ENCODE data around the gene MBOAT1. TPM values are rescaled to one million over a fixed set of nuclear protein-coding genes. Genes with fewer than 3 reads are reported as not detected.

Gene MBOAT1
- total and polyA plus RNA-seq, 3 experiments from 2014 or later = 3.2 to 12.5 (median 11.6) TPM

DNA sequence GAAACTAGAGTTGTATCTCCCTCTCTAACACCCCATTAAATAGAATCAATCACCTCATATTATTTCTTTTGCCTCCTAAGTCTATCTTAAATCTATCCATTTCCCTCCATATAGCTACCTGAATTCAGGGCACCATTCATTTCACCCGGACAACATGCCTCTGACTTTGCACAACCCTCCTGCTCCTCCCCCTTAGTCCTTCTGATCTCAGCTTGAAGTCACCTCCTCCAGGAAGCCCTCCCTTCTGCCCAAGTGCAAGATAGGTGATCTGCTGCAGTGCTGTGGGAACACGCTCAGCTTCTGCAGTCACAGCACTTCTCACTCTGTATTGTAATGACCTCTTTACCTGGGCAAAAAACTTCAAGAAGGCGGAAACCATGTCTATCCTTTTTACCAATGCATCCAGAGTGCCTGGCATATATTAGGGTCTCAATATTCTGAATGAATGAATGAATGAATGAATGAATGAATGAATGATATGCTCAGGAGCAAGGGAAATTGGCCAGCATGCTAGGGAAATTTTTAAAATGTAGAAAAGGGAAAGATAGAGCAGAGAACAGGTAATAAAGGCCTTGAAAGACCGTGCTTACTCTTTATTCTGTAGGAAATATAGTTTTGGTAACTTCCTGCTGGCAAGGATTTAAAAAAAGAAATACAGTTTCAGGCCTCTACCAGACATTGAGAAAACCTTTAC lies 41.7 kb downstream of the MBOAT1 start:
- no peaks in the 10 kb centered on the region for H3K9me3 ChIP-seq (ENCODE audit: low read length)
- H3K4me3 Mint-ChIP-seq = peak overlapping the region in 1 of 7 donors; percentile 0
- peaks cover 0 to 3% (median 0%) of the 10 kb centered on the region in 5 donors for H3K9me3 Mint-ChIP-seq
- H3K4me1 Mint-ChIP-seq = peaks cover 27 to 48% (median 43%) of the 10 kb centered on the region in 3 donors
- H3K27me3 Mint-ChIP-seq = no peaks in the 10 kb centered on the region
- DNase-seq = no peak
- POLR2A ChIA-PET = no interaction called here
- no peaks in the 10 kb centered on the region for H3K36me3 ChIP-seq (ENCODE audit: insufficient read depth, low read length)
- peaks cover 12 to 16% (median 12%) of the 10 kb centered on the region in 3 donors for H3K36me3 Mint-ChIP-seq
- peaks cover 12% of the 10 kb centered on the region for H3K4me1 ChIP-seq (ENCODE audit: insufficient read depth, low read length)
- CTCF ChIA-PET = interaction anchor here (1.9 kb wide), 1 partner anchor 9 kb away, joined by 4 read pairs; no protein-coding TSS in a partner anchor
- H3K27ac Mint-ChIP-seq = peak overlapping the region in 3 of 8 donors; percentile 2 to 43 (median 7)
- H3K27ac ChIP-seq (ENCODE audit: low read depth, low read length) = no peak overlapping the region
- no peaks in the 10 kb centered on the region for H3K27me3 ChIP-seq (ENCODE audit: insufficient read depth, low read length, poor library complexity, severe bottlenecking)
- H3K4me3 ChIP-seq (ENCODE audit: low read length) = no peak overlapping the region

DNA sequence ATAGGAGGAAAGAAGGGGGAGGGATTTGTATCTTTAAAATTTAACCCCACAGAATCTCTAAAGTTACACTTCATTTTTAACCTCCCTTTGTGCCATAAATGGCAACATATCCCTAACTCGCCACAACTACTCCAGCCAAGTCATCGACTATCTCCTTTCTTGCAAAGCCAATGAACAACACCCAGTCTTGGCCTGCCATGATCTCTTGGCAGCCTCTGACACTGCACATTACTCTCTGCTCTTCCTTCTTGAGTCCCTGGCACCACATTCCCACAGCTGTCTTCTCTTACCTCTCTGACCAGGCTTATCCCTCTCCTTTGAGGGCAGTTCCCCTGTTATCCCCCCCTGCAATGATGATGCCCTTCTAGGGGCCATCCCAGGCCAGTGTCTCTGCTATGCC lies 42.5 kb downstream of the MBOAT1 start:
- CTCF ChIA-PET = interaction anchor here (1.9 kb wide), 1 partner anchor 10 kb away, joined by 4 read pairs; no protein-coding TSS in a partner anchor
- peaks cover 12 to 16% (median 12%) of the 10 kb centered on the region in 3 donors for H3K36me3 Mint-ChIP-seq
- Histone ChIP-seq H3K9me3 (ENCODE audit: low read length) (no peaks in the 10 kb centered on the region), H3K4me1 (ENCODE audit: insufficient read depth, low read length) (peaks cover 12% of the 10 kb centered on the region), H3K36me3 (ENCODE audit: insufficient read depth, low read length) (no peaks in the 10 kb centered on the region), H3K27ac (ENCODE audit: low read depth, low read length) (no peak overlapping the region), H3K27me3 (ENCODE audit: insufficient read depth, low read length, poor library complexity, severe bottlenecking) (no peaks in the 10 kb centered on the region), H3K4me3 (ENCODE audit: low read length) (no peak overlapping the region)
- no peak overlapping the region for H3K4me3 Mint-ChIP-seq
- peak overlapping the region in 3 of 8 donors; percentile 52 to 62 (median 62) for H3K27ac Mint-ChIP-seq
- no peak for DNase-seq
- POLR2A ChIA-PET = no interaction called here
- H3K4me1 Mint-ChIP-seq = peaks cover 26 to 44% (median 41%) of the 10 kb centered on the region in 3 donors
- no peaks in the 10 kb centered on the region for H3K27me3 Mint-ChIP-seq
- H3K9me3 Mint-ChIP-seq = peaks cover 0 to 3% (median 0%) of the 10 kb centered on the region in 5 donors

DNA sequence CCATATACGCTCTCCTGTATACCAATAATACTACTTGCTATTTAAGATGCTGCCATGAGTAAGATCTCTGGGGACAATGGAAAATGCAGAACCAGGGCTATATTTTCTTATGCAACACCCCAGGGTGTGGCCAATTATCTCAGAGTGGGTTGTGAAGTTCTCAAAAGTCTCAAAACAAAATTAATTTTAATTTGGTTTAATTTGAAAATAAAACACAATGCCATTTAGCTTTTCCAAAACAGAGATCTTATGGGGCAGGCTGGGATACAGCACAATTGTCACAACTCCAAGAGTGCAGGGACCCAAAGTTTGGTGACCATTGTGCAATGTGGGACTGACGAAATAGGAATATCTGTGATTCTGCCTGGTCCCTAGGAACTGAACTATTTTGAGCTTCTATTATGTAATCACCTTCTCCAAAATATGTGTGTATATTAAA lies 43.1 kb downstream of the MBOAT1 start:
- peaks cover 9% of the 10 kb centered on the region for H3K4me1 ChIP-seq (ENCODE audit: insufficient read depth, low read length)

DNA sequence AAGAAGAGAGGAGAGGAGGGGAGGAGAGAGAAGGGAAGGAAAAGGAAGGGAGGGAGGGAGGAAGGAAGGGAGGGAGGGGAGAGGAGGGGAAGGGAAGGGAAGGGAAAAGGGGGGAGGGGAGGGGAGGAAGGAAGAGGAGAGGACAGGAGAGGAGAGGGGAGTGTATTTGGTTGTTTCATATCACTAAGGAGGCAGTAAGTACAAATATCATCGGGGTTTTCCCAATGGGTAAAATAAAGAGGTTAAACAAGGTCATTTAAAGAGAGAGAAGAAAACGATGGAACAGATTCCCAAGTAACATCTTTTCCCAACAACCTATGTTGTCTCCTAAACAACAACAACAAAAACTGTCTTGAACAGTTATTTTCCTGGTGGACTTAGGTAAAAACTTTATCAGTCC lies 43.6 kb downstream of the MBOAT1 start:
- Mint-ChIP-seq H3K27ac (peak overlapping the region in 1 of 8 donors; percentile 64), H3K4me1 (peaks cover 15 to 33% (median 30%) of the 10 kb centered on the region in 3 donors), H3K36me3 (peaks cover 12 to 16% (median 12%) of the 10 kb centered on the region in 3 donors), H3K27me3 (no peaks in the 10 kb centered on the region), H3K4me3 (no peak overlapping the region), H3K9me3 (peaks cover 0 to 3% (median 0%) of the 10 kb centered on the region in 5 donors)
- CTCF ChIA-PET = no interaction called here
- Histone ChIP-seq H3K4me3 (ENCODE audit: low read length) (no peak overlapping the region), H3K36me3 (ENCODE audit: insufficient read depth, low read length) (no peaks in the 10 kb centered on the region), H3K4me1 (ENCODE audit: insufficient read depth, low read length) (peaks cover 5% of the 10 kb centered on the region), H3K27ac (ENCODE audit: low read depth, low read length) (no peak overlapping the region), H3K27me3 (ENCODE audit: insufficient read depth, low read length, poor library complexity, severe bottlenecking) (no peaks in the 10 kb centered on the region), H3K9me3 (ENCODE audit: low read length) (no peaks in the 10 kb centered on the region)
- no peak for DNase-seq
- POLR2A ChIA-PET = no interaction called here

More for the DNA sequence above, 43.1 kb downstream of the MBOAT1 start:
- Mint-ChIP-seq H3K4me3 (no peak overlapping the region), H3K4me1 (peaks cover 19 to 38% (median 34%) of the 10 kb centered on the region in 3 donors), H3K36me3 (peaks cover 12 to 16% (median 12%) of the 10 kb centered on the region in 3 donors), H3K9me3 (peaks cover 0 to 3% (median 0%) of the 10 kb centered on the region in 5 donors), H3K27me3 (no peaks in the 10 kb centered on the region), H3K27ac (peak overlapping the region in 1 of 8 donors; percentile 8)
- ChIA-PET CTCF (interaction anchor here (1.9 kb wide), 1 partner anchor 11 kb away, joined by 4 read pairs; no protein-coding TSS in a partner anchor), POLR2A (no interaction called here)
- no peaks in the 10 kb centered on the region for H3K36me3 ChIP-seq (ENCODE audit: insufficient read depth, low read length)
- H3K27ac ChIP-seq (ENCODE audit: low read depth, low read length) = no peak overlapping the region
- H3K27me3 ChIP-seq (ENCODE audit: insufficient read depth, low read length, poor library complexity, severe bottlenecking) = no peaks in the 10 kb centered on the region
- no peak for DNase-seq
- H3K9me3 ChIP-seq (ENCODE audit: low read length) = no peaks in the 10 kb centered on the region
- no peak overlapping the region for H3K4me3 ChIP-seq (ENCODE audit: low read length)

DNA sequence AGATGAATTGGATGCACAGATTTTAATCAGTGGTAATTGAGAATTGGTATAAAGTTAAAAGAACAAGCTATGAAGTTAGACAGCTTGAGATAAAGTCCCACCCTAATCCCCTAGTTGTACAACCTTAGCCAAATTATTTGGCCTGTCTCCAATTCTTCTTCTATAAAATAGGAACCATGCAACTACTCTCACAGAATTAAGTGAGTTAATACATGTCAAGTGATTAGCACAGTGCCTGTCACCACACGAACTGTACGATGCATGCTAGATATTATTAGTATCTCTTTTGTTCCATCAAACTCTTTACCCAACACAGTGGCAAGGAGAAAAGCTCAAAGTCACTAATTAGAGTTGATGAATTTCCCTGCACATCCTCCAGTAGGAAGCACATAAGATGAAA lies 44.7 kb downstream of the MBOAT1 start:
- Mint-ChIP-seq H3K4me1 (peaks cover 5 to 27% (median 19%) of the 10 kb centered on the region in 3 donors), H3K27ac (peak overlapping the region in 2 of 8 donors; percentile 23 to 25), H3K4me3 (no peak overlapping the region), H3K27me3 (no peaks in the 10 kb centered on the region), H3K9me3 (peaks cover 0 to 3% (median 0%) of the 10 kb centered on the region in 5 donors), H3K36me3 (peaks cover 12 to 16% (median 12%) of the 10 kb centered on the region in 3 donors)
- Histone ChIP-seq H3K36me3 (ENCODE audit: insufficient read depth, low read length) (no peaks in the 10 kb centered on the region), H3K9me3 (ENCODE audit: low read length) (no peaks in the 10 kb centered on the region), H3K27ac (ENCODE audit: low read depth, low read length) (no peak overlapping the region), H3K27me3 (ENCODE audit: insufficient read depth, low read length, poor library complexity, severe bottlenecking) (no peaks in the 10 kb centered on the region), H3K4me1 (ENCODE audit: insufficient read depth, low read length) (no peaks in the 10 kb centered on the region), H3K4me3 (ENCODE audit: low read length) (no peak overlapping the region)
- DNase-seq = no peak
- ChIA-PET POLR2A (no interaction called here), CTCF (interaction anchor here (2.4 kb wide), 1 partner anchor 41 kb away, joined by 7 read pairs; no protein-coding TSS in a partner anchor)

DNA sequence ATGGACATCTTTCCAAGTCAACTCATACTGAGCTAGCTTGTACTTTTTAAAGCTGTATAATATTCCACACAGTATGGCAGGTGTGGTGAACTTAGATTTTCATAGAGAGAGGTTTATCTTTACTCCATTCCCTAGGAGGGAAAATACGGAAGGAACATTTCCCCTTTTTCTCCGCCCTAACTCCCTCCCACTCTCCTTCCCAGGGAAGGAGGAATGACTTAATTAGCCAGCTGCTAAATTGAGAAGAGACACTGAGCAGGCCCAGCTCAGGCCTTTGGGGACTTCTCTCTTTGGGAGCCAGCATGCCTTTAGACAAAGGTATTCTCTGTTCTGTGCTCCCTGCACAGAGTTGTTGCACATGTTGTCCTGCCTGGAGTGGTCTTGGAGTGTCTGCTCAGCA lies 46.1 kb downstream of the MBOAT1 start:
- H3K4me3 Mint-ChIP-seq = no peak overlapping the region

DNA sequence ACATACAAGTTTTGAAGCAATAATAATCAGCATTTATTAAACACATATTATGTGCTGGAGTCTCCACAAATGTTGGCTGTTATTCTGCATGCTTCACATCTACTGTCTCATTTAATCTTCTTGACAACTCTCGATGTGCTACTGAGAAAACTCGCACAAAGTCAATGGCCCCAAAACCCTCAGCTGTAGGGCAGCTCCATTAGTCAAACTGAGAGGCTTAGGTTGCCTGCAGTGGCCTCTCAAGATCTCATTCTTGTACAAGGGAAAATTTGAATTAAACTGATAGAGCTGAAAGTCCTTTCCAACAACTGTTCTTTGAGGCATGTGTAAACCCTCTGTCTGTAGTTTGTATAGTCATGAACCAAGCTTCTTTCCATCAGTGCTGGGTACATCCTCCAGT lies 49.8 kb downstream of the MBOAT1 start:
- H3K36me3 ChIP-seq (ENCODE audit: insufficient read depth, low read length) = no peaks in the 10 kb centered on the region
- no peaks in the 10 kb centered on the region for H3K27me3 ChIP-seq (ENCODE audit: insufficient read depth, low read length, poor library complexity, severe bottlenecking)
- no peaks in the 10 kb centered on the region for H3K9me3 ChIP-seq (ENCODE audit: low read length)
- H3K4me3 Mint-ChIP-seq = no peak overlapping the region
- ChIA-PET POLR2A (no interaction called here), CTCF (interaction anchor here (1.2 kb wide), 1 partner anchor 36 kb away, joined by 3 read pairs; no protein-coding TSS in a partner anchor)
- peaks cover 0 to 3% (median 0%) of the 10 kb centered on the region in 5 donors for H3K9me3 Mint-ChIP-seq
- H3K36me3 Mint-ChIP-seq = peaks cover 10 to 12% (median 12%) of the 10 kb centered on the region in 3 donors
- no peak for DNase-seq
- peaks cover 10 to 15% (median 11%) of the 10 kb centered on the region in 3 donors for H3K4me1 Mint-ChIP-seq
- no peak overlapping the region for H3K4me3 ChIP-seq (ENCODE audit: low read length)
- no peak overlapping the region for H3K27ac ChIP-seq (ENCODE audit: low read depth, low read length)
- H3K4me1 ChIP-seq (ENCODE audit: insufficient read depth, low read length) = no peaks in the 10 kb centered on the region
- no peaks in the 10 kb centered on the region for H3K27me3 Mint-ChIP-seq
- peak overlapping the region in 1 of 8 donors; percentile 46 for H3K27ac Mint-ChIP-seq

More for the DNA sequence above, 46.1 kb downstream of the MBOAT1 start:
- no peak for DNase-seq
- H3K36me3 ChIP-seq (ENCODE audit: insufficient read depth, low read length) = no peaks in the 10 kb centered on the region
- no peak overlapping the region for H3K27ac ChIP-seq (ENCODE audit: low read depth, low read length)
- Mint-ChIP-seq H3K4me1 (peaks cover 8 to 23% (median 13%) of the 10 kb centered on the region in 3 donors), H3K9me3 (peaks cover 0 to 3% (median 0%) of the 10 kb centered on the region in 5 donors), H3K36me3 (peaks cover 12 to 14% (median 12%) of the 10 kb centered on the region in 3 donors), H3K27me3 (no peaks in the 10 kb centered on the region), H3K27ac (peak overlapping the region in 1 of 8 donors; percentile 11)
- CTCF ChIA-PET = interaction anchor here (2.4 kb wide), 1 partner anchor 40 kb away, joined by 7 read pairs; no protein-coding TSS in a partner anchor
- no peaks in the 10 kb centered on the region for H3K27me3 ChIP-seq (ENCODE audit: insufficient read depth, low read length, poor library complexity, severe bottlenecking)
- H3K9me3 ChIP-seq (ENCODE audit: low read length) = no peaks in the 10 kb centered on the region
- POLR2A ChIA-PET = no interaction called here
- no peaks in the 10 kb centered on the region for H3K4me1 ChIP-seq (ENCODE audit: insufficient read depth, low read length)
- H3K4me3 ChIP-seq (ENCODE audit: low read length) = no peak overlapping the region

Measured in CD8-positive, alpha-beta memory T cell (primary cell).